Caki2 (cell line): ENCODE measurements around the gene LMBR1. TPM values are rescaled to one million over a fixed set of nuclear protein-coding genes. Genes with fewer than 3 reads are reported as not detected.

ENCODE experiments used
- DNase-seq: peaks from one replicate; pipeline ENCODE4 v3.0.0-alpha.2; 2015; ENCODE audit warnings: low read depth
- in situ Hi-C: cut with HindIII; loops from 2 replicates; pipeline ENCODE4 v1.10.0; 2016; ENCODE audit warnings: low sequenced_read_pairs, low pct_unique_long_range_greater_than_20kb, mixed read lengths
- total RNA-seq: library from RNA; depleted of rRNA; stranded (reverse); fragments of >200 nt; shearing (Covaris generic); gene quantifications from 2 replicates; pipeline ENCODE4 v1.2.3, GENCODE V29; 2014; ENCODE audit warnings: low replicate concordance

LMBR1 gene
- total RNA-seq, 1 experiment from 2014 or later, result 78.3 TPM

- DNase-seq, result no peak
- in situ Hi-C loops, result no loop called here
Measured at GRCh38 chr7:156692849-156693248, 200.1 kb downstream of the LMBR1 start.

- no peak for DNase-seq
- in situ Hi-C loops, result no loop called here
Measured at GRCh38 chr7:156691764-156692163, 201.2 kb downstream of the LMBR1 start.

- DNase-seq, result no peak
- in situ Hi-C loops, result no loop called here
Measured at GRCh38 chr7:156684661-156685060, 208.3 kb downstream of the LMBR1 start.

GRCh38 chr7:156684251-156684650 is 208.7 kb downstream of the LMBR1 start:
- in situ Hi-C loops, result no loop called here

GRCh38 chr7:156682928-156683327 is 210.1 kb downstream of the LMBR1 start:
- in situ Hi-C loops, result no loop called here
- DNase-seq, result no peak

More at GRCh38 chr7:156684251-156684650, 208.7 kb downstream of the LMBR1 start:
- no peak for DNase-seq

- no peak for DNase-seq
- in situ Hi-C loops, result no loop called here
Measured at GRCh38 chr7:156680281-156680680, 212.7 kb downstream of the LMBR1 start.

GRCh38 chr7:156677374-156678054 is 215.5 kb downstream of the LMBR1 start:
- in situ Hi-C loops, result no loop called here
- no peak for DNase-seq

GRCh38 chr7:156676263-156676662 is 216.7 kb downstream of the LMBR1 start:
- no peak for DNase-seq
- in situ Hi-C loops, result no loop called here

GRCh38 chr7:156675721-156676120 is 217.3 kb downstream of the LMBR1 start:
- DNase-seq, result no peak
- in situ Hi-C loops, result no loop called here

- no peak for DNase-seq
- in situ Hi-C loops, result no loop called here
Measured at GRCh38 chr7:156673902-156674301, 219.1 kb downstream of the LMBR1 start.

GRCh38 chr7:156673454-156673853 is 219.5 kb downstream of the LMBR1 start:
- DNase-seq, result no peak
- in situ Hi-C loops, result no loop called here

GRCh38 chr7:156669035-156669828 is 223.8 kb downstream of the LMBR1 start:
- in situ Hi-C loops, result no loop called here
- no peak for DNase-seq

- peak; percentile 35 for DNase-seq
- in situ Hi-C loops, result no loop called here
Measured at GRCh38 chr7:156668130-156668741, 224.7 kb downstream of the LMBR1 start.

GRCh38 chr7:156667110-156667426 is 225.9 kb downstream of the LMBR1 start:
- in situ Hi-C loops, result no loop called here
- no peak for DNase-seq

- in situ Hi-C loops, result no loop called here
- no peak for DNase-seq
Measured at GRCh38 chr7:156666368-156667109, 226.4 kb downstream of the LMBR1 start.

- no peak for DNase-seq
- in situ Hi-C loops, result no loop called here
Measured at GRCh38 chr7:156665101-156665500, 227.9 kb downstream of the LMBR1 start.

- in situ Hi-C loops, result no loop called here
- DNase-seq, result no peak
Measured at GRCh38 chr7:156662277-156662676, 230.7 kb downstream of the LMBR1 start.

GRCh38 chr7:156661637-156662036 is 231.3 kb downstream of the LMBR1 start:
- DNase-seq, result no peak
- in situ Hi-C loops, result no loop called here

GRCh38 chr7:156659961-156660360 is 233.0 kb downstream of the LMBR1 start:
- no peak for DNase-seq
- in situ Hi-C loops, result no loop called here
